GM19397 (cell line): Measurements from ENCODE around the gene PLEKHM3.

Experiments
- ATAC-seq: cut with Tn5 transposase; IDR thresholded peaks from one replicate; pipeline ENCODE4 v1.9.1; 2021; ENCODE audit warnings: mild to moderate bottlenecking, moderate library complexity; ENCODE audit not compliant: unreplicated experiment

PLEKHM3 gene

DNA sequence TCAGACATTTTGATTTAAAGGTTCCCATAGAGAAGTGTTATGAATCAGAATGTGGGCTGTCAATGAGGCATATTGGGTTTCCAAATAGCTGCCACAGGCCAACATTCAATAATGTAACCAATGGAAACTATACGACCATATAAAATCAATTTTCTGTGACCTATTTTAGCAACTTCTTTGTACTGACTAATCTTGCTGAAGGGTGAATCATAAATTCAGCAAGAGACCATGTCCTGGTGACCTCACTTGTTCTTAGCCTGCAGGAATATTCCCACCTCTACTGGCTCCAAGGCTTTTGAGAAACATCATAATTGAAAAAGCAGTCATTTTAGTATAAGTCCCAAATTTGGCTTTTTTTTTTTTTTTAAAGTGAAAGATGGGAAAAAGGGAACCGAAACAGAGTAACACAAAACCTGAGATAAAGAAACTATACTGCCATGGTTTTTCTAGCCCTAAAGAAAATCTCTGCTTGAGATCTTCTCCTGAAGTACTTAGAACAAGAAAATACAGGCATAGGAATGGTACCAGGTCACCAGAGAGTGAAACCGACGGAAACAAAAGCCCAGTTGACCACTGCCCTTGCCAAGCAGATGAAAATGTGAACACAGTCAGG is 32.1 kb downstream of the PLEKHM3 start:
- no peak for ATAC-seq

DNA sequence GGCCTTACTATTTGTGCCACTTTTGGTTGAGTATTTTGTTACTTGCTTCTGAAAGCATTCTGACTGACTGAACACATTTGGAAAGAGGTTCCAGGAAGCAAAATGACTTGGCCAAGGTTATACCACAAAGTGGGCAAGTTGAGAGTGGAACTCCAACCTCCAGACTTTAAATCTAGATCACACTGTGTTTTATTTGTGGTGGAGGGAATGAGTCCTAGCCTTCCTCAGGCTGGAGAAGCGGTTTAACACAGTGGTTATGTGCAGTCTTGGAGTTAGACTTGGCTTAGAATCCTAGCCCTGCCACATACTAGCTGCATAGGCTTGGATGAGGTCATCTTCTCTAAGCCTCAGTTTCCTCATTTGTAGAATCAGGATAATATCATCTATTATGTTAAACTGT is 33.4 kb downstream of the PLEKHM3 start:
- no peak for ATAC-seq

DNA sequence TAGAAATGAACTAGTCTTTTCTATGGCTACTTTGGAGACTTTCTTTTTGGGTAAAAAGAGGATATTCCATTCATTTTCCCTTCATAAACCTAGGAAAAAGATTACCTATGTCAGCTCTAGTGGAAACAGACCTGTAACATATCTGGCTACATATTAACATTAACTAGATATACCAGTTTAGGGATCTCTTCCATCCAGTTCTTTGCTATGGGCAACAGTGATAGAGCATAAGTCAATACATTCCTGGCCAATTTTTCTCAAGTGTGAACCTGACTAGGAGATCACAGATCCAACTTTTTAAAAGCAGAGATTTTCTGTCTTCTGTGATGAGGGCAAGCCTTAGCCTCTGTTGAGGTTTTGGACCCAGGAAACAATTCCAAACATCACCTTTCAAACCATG is 34.5 kb downstream of the PLEKHM3 start:
- no peak for ATAC-seq

DNA sequence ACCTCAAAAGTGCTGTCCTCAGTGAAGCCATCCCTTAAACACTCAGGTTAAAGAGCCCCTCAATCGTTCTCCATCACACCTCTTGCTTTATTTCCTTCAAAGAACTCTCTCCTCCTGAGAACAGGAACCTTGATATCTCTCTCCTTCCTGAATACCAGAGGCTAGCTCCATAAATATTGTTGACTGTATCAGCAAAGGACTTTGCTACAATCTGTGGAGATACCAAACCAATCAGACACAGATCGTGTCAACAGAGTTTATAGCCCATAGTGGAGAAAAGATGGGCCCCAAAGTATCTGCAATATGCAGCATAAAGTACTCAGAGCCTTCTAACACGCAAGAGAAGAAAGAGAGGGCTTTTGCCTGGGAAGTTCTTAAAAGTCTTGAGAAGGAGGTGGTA is 36.4 kb downstream of the PLEKHM3 start:
- ATAC-seq = no peak

DNA sequence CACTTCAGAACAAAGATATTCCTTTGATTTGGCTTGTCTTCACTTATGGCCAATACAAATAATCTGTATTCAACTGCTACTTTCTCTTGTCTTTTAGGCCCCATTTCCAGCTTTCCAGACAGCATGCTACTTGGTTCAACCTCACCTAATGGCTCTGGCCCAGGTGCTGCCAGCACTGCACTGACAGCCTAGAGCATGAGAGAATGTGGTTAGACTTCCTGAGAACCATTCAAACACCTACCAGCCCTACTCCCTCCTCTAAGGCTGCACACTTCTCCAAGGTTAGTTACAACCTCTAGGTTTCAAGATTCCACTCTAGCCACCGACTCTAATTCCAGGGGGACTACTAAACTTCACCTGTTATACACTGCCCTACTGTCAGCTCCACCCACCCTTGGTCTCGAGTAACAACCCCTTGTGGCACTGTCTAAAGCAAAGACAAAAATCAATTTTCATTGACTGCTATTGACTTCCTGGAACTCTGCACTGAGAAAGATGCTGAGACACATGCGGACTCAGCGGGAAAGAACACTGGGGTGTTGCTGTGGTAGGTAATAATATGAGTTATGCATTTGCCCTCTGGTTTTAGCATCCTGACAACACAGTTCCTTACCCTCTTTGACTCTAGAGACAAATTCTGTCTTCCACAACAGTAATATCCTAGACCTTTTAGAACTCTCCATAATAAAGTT is 38.2 kb downstream of the PLEKHM3 start:
- ATAC-seq = no peak

DNA sequence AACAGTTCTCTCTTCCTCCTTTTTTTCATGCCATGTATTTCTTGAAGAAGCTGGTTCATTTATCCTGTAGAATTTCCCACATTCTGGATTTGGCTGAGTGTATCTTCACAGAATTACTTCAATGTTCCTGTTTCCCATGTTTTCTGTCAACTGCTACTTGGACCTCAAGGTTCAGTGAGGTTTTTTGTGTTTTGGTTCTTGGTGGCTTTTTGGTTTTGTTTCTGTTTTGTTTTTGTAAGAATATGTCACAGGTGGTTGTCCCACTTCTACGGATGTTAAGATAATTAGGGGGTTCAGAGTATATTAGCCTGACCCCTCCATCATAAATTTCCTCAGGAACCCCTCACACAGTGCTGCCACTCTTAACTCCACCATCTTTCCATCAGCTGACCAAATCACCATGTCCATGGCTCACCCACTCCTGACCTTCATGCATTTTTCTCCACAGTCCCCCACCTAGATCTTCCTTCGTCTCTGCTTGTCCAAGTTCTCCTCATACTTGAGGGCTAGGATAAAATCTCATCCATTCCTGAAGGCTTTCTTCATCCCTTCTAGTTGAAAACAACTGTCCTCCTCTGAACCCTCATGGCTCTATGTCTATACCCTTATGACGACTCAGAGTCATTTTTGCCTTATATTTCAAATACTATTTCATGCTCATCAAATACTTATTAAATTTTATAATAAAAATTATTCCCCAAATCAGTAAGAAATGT is 40.4 kb downstream of the PLEKHM3 start:
- ATAC-seq = no peak

DNA sequence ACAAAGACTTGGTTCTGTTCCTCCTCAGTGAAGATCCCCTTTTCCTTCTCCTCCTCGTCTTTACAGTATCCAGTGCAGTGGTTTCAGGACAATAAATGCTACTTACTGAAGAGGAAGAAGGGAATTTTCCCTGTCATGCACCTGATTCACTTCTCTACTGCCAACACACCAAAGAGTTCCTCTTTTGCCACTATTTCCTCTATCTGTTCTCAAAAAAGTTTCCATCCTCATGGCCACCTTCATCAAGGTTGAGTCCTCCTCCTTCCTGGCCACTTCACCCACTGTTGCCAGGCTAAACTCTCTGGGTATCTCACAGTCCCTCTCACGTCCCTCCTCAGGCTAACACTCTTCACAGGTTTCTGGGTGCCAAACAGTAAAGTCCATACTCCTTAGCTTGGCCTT is 41.7 kb downstream of the PLEKHM3 start:
- peak; percentile 57 for ATAC-seq

DNA sequence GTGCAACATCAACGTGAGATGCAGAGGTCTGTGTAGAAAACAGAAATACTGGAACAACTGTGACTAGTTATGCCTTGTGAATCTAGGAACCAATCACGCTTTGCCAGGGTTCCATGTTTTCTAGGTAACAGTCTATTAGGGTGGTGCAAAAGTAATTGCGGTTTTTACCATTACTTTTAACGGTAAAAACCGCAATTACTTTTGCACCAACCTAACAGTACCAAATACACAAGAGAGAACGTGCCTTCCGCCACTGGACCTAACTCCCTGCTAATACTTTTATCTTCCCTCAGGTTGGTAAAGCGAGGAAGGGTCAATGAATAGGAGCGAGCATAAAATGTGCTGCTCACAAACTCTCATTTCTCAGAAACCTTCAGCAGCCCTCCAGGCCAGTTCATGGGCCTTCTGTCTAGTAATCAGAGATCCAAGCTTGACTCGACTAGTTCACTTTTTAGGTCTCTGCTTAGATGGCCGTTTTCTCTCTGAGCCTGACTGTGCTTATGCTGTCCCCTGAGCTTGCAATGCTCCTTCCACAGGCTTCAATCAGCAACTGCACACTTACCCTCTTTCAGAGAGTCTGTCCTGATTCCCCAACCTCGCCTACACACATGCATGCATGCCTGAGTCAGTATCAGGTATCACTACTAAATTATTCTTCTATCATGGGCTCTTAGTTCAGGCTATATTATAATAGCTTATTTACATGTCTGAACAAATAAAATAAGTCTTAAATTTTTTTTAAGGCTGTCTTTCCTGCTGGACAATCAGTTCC is 47.0 kb downstream of the PLEKHM3 start:
- no peak for ATAC-seq

DNA sequence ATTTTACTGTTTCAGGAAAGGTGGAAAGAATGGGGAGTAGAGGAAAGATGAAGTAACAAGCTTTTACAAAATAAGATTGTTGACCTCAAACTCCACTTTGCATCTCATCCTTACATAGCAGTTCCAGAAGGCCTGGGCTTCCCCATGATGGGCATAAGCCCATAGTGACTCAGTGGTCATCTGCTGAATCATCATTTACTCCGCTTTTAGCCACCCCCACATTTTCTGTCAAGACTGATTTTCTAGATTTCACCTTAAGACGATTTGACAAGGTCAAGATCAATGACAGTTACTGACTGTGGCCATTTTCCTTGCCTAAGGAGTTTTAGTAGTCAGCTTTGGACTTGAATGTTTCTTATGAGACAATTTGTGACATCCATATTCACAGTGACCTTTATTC is 49.4 kb downstream of the PLEKHM3 start:
- ATAC-seq = no peak

DNA sequence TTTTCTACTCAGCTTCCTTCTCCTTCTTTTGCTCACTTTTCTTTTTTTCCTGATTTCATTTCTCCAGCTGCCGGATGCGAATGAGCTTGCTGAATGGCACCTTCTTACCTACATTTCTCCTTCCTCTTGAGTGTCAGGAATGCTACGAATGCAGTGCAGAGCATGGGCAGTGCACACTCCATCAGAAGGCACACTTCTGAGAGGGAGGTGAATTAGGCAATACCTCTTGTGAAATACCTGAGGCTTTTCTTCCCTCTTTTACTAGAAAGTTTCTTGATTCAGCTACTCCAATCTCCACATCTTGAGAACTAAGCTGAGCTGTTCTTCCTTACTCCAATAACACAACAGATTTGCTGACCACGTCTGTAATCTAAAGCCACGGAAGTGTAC is 51.1 kb downstream of the PLEKHM3 start:
- no peak for ATAC-seq

DNA sequence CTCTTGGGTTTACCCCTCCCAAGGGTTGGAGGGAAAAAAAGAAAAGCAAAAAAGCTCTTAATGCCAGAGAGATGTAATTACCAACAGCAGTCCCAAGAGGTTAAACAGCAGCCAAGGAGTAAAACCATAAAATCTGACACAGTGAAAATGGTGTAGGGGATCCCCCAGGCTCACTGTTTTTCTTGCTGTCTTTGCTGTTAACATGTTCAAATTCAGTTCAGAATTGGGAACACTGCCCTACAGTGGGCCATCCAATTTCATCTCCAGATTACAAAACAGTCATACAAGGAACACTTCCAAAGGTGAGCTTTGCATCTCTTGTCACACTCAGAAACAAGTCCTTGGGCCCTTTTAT is 54.5 kb downstream of the PLEKHM3 start:
- ATAC-seq = no peak

DNA sequence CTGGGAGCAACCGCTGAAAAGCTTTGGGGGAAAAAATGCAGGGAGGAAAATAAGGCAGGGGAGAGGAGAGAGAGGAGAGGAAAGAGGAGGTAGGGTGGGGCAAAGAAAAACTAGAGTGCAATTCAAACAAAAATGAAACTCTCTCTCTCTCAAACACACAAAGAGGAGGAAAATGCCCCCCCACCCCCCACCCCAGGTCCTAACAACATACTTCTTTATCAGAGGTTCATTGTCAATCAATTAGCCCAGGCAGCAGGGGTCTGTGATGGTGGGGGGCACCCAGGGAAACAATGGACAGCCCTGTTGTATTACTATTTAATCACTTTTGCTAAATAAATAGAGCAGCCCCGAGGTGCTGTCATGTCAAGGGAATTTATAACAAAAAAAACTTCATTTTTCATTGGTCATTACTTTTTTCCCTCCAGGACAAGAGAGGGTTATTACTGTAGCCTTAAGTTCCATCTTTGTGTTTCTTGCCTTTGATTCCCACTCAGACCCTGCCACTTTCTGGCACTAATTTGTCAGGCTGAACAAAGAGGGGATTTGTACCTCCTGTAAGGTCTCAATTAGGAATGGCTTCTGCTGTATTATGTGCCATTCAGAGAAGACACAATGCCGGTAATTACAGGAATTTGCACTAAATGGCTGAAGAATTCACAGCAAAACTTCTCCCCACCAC is 55.0 kb downstream of the PLEKHM3 start:
- no peak for ATAC-seq

DNA sequence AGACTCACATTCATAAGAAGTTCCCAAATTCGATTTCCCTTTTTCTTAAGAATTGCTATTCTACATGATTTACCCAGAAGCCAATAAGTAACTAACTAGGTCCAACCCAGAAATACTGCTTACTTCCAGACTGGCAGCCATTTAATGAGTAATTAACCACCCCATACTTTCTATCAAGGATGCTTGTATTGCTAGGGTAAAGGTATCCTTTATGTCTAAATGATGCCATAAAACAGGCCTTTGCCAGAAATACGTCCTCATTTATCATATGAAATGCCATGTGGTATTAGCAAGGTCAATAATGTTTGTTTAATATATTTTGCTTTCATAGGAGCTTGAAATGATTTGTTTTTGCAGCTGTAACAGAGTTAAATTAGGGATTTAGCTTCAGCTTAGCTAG is 56.1 kb downstream of the PLEKHM3 start:
- no peak for ATAC-seq

DNA sequence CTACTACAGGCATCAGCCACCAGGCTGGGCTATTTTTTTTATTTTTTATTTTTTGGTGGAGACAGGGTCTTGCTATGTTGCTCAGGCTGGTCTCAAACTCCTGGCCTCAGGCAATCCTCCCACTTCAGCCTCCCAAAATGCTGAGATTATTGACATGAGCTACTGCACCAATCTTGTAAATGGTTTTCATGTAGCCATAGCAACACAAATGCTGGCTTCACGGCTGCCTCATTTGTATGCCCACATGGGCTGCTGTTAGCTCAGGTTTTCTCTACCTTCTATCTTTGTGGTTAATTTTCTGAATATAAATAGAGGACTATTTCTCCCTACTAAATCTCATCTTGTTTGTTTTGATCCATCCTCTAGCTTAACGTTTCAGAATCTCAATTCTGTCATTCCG is 58.2 kb downstream of the PLEKHM3 start:
- no peak for ATAC-seq

DNA sequence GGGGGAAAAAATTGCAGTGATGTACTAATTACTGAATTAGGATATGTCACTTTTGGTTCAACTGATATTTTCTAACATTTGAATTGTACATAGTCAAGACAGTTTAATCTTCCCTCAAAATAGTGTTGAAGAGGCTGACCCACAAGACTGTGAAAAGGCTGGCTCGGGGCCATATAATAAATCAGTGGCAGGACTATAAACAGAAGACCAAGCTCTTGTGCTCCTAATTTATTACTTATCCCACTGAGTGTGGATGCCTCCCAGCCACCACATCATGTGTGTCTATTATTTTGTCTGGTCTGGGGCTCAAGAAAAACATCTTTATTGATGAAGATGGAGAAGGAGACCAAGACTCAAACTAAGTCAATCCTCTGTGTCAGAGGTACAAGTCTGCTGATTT is 64.4 kb downstream of the PLEKHM3 start:
- ATAC-seq = no peak

DNA sequence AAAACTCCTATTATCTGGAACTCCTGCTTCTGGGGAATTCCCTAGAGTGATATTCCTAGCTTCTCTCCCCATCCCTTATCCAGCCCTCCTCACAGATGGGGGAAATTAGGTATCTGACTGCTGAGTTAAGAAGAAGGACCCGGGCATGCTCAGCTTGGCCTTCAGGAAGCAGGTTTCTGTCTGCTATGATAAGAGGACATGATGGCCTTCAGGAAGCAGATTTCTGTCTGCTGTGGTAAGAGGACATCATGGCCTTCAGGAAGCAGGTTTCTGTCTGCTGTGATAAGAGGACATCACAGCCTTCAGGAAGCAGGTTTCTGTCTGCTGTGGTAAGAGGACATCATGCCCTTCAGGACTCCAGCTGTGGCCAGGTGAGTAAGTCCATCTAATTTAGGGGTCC is 65.2 kb downstream of the PLEKHM3 start:
- ATAC-seq = no peak

DNA sequence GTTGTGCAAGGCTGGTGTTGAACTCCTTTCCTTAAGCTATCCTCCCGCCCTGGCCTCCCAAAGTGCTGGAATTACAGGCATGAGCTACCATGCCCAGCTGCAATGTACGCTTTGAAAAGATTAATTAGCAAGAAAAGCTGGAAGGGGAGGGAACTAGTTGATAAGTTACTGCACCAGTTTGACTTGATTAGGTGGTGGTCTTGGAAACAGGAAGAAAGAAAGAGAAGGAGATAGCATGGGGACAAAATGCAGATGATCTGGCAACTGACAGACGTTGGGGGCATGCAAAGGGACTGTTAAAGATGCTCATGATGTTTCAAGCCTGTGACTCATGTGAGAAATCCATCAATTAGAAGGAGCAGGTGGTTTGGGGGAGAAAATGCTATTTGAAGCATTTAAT is 68.6 kb downstream of the PLEKHM3 start:
- no peak for ATAC-seq

DNA sequence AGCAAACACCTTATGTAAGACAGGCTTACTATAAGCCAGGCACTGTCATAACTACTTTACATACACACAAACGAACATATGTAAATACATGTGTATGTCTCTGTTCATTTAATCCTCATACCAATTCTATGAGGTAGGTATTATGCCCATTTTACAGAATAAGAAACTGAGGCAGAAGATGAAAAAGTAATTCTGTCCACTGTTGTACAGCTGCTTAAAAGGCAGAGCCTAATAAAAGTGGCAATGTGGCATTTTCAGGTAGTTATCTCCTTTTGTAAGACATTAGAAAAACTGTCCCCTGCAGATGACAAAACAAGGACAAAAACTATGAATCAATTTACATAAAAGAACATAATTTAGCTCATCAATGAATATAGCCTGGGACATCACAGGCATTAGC is 69.9 kb downstream of the PLEKHM3 start:
- no peak for ATAC-seq

DNA sequence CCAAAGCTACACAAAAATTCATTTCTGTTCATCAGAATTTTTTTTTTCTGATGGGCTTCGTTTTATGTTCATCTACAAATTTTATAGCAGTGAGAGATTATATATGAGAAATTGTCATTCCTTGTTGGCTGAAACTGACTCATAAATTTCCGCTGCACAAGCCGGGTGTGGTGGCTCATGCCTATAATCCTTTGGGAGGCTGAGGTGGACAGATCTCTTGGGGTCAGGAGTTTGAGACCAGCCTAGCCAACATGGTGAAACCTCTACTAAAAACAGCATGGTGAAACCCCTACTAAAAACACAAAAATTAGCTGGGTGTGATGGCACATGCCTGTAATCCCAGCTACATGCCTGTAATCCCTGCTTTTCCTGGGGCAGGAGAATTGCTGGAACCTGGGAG is 72.0 kb downstream of the PLEKHM3 start:
- ATAC-seq = no peak

DNA sequence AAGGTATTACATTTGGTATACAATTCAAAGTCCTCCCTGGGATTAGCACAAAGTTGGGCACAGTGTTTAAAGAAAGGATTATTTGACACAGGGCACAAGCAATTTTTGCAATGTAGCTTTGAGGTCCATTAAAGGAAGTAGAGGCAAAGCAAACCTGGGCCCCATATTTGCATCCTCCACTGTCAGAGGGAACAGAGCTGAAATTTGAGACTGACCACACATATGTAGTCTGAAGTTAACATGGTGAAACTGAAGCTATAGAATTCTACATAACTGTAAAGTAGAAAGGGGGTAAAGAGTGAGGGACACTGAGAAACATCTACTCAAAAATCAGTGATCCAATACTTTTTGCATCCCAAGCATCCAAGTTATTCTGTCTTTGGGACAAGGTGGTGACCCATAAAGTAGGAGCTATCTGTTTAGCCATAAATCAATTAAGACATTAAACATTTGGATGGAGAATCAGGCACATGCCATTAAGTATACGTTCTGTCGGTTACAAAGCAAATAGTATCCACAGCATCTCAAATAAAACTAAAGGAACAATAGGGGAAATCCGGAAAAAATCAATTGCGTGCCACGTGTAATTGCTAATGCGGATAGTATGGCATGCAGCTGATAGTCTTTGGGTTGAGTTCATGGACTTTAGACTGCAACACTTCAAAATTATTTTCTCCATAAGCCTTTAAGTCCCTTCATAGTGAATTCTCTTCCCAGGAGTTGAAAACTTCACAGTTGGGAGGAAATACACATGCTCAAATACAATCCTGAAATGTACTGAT is 72.6 kb downstream of the PLEKHM3 start:
- no peak for ATAC-seq
